ENCODE data around the gene PIGH. TPM values are rescaled to one million over a fixed set of nuclear protein-coding genes. Genes with fewer than 3 reads are reported as not detected.

PIGH gene
- total and polyA plus RNA-seq, 2 of the 13 experiments (the other 11 are each of a cell fraction or from before 2014, with no cell fraction given), result 30.0 to 43.5 TPM

DNA sequence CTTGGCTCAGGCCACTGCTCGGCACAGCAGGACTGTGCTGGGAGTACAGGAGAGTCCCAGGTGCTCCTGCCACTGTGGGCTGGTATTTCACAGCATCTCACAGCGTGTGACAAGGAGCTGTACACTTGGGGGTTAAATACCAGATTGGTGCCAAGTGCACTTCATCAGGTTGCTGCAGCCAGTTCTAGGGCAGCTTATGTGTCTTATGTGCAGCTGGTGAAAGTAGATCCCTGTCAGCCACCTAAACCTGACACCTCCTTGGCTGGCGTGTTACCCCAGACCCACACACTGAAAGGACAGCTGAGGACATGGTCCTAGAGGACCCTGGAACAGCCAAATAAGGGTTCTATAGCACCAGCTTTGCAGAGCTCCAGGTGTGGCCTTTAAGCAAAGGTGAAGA lies 48.1 kb downstream of the PIGH start (continued):
- TF ChIP-seq, protein P1, sequence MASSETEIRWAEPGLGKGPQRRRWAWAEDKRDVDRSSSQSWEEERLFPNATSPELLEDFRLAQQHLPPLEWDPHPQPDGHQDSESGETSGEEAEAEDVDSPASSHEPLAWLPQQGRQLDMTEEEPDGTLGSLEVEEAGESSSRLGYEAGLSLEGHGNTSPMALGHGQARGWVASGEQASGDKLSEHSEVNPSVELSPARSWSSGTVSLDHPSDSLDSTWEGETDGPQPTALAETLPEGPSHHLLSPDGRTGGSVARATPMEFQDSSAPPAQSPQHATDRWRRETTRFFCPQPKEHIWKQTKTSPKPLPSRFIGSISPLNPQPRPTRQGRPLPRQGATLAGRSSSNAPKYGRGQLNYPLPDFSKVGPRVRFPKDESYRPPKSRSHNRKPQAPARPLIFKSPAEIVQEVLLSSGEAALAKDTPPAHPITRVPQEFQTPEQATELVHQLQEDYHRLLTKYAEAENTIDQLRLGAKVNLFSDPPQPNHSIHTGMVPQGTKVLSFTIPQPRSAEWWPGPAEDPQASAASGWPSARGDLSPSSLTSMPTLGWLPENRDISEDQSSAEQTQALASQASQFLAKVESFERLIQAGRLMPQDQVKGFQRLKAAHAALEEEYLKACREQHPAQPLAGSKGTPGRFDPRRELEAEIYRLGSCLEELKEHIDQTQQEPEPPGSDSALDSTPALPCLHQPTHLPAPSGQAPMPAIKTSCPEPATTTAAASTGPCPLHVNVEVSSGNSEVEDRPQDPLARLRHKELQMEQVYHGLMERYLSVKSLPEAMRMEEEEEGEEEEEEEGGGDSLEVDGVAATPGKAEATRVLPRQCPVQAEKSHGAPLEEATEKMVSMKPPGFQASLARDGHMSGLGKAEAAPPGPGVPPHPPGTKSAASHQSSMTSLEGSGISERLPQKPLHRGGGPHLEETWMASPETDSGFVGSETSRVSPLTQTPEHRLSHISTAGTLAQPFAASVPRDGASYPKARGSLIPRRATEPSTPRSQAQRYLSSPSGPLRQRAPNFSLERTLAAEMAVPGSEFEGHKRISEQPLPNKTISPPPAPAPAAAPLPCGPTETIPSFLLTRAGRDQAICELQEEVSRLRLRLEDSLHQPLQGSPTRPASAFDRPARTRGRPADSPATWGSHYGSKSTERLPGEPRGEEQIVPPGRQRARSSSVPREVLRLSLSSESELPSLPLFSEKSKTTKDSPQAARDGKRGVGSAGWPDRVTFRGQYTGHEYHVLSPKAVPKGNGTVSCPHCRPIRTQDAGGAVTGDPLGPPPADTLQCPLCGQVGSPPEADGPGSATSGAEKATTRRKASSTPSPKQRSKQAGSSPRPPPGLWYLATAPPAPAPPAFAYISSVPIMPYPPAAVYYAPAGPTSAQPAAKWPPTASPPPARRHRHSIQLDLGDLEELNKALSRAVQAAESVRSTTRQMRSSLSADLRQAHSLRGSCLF (CRISPR knock-in tag; IDR thresholded peaks at IDR 0.05; ENCODE audit: borderline replicate concordance), result no peak
- no peak for TF ChIP-seq MED13 (CRISPR knock-in tag; IDR thresholded peaks at IDR 0.05)
- no peak for TF ChIP-seq MAFK (conservative IDR thresholded peaks at IDR 0.05 in 1 of 2, IDR thresholded peaks at IDR 0.05 in 1 of 2; ENCODE audit: low read length in 2 of 2)
- TF ChIP-seq, protein P2, sequence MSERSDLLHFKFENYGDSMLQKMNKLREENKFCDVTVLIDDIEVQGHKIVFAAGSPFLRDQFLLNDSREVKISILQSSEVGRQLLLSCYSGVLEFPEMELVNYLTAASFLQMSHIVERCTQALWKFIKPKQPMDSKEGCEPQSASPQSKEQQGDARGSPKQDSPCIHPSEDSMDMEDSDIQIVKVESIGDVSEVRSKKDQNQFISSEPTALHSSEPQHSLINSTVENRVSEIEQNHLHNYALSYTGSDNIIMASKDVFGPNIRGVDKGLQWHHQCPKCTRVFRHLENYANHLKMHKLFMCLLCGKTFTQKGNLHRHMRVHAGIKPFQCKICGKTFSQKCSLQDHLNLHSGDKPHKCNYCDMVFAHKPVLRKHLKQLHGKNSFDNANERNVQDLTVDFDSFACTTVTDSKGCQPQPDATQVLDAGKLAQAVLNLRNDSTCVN (CRISPR knock-in tag; IDR thresholded peaks at IDR 0.05; ENCODE audit: borderline replicate concordance), result no peak

DNA sequence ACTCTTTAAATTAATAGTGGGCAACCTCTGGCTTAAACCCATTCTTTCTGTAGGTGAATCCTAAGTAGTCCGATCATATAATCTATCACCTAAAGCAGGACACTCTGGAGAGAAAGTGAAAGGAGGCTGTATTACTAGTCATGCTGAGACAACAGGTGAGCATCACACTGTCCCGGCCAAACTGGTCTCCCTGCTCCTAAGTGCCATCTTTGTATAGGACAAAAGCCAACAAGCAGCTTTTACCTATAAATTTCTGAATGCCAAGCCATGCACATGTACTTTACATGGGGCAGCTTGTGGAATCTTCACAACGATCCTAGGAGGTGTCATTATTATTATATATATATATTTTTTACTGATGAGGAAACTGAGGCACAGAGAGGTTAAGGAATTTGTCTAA lies 48.9 kb downstream of the PIGH start:
- no TSS peak for BruUV-seq (replicated peaks)
- no peaks in the 10 kb centered on the region for H3K4me1 ChIP-seq (ENCODE audit: insufficient read depth, low read length)
- no peaks in the 10 kb centered on the region for H4K20me1 ChIP-seq (ENCODE audit: insufficient read depth, low read length)
- CTCF ChIA-PET (ENCODE audit: low intra/inter-chr PET ratio, low total read pairs), result no interaction called here
- no peak overlapping the region for H2AFZ ChIP-seq (ENCODE audit: low read length)
- intact Hi-C loops (cut with micrococcal nuclease; ENCODE audit: unreplicated experiment) (no loop called here), in situ Hi-C loops (cut with HindIII; ENCODE audit: extremely low pct_ligation_motif_present, low pct_unique_long_range_greater_than_20kb) (no loop called here)
- no peak overlapping the region for H3K4me3 ChIP-seq (replicated peaks in 1 of 3; ENCODE audit: insufficient read depth in 1 of 3, low read depth in 2 of 3, low read length in 3 of 3)
- H3K27ac ChIP-seq (ENCODE audit: extremely low read length, insufficient read depth, low read length), result no peak overlapping the region
- H3K4me2 ChIP-seq (ENCODE audit: low read depth, low read length), result no peak overlapping the region
- H3K79me2 ChIP-seq (ENCODE audit: insufficient read depth, low read length), result no peaks in the 10 kb centered on the region
- FAIRE-seq (no peak), ATAC-seq (no peak), DNase-seq (ENCODE audit: low spot score) (no peak)
- no peak overlapping the region for H3K9ac ChIP-seq (ENCODE audit: insufficient read depth, low read depth, low read length)
- no peaks in the 10 kb centered on the region for H3K27me3 ChIP-seq (ENCODE audit: control insufficient read depth in 1 of 2, insufficient read depth in 2 of 2, low read length in 2 of 2)
- H3K9me3 ChIP-seq (ENCODE audit: low read length), result no peaks in the 10 kb centered on the region
- WGBS (ENCODE audit: low lambda C conversion rate), result 83% methylated on average over 3 of the region's 3 CpGs
- no peaks in the 10 kb centered on the region; a peak in 1 of 5 replicates for H3K36me3 ChIP-seq (replicated peaks in 1 of 2; ENCODE audit: control insufficient read depth in 1 of 2, insufficient read depth in 2 of 2, low read length in 2 of 2)
- POLR2A ChIA-PET, result no interaction called here
- TF ChIP-seq, protein P3, sequence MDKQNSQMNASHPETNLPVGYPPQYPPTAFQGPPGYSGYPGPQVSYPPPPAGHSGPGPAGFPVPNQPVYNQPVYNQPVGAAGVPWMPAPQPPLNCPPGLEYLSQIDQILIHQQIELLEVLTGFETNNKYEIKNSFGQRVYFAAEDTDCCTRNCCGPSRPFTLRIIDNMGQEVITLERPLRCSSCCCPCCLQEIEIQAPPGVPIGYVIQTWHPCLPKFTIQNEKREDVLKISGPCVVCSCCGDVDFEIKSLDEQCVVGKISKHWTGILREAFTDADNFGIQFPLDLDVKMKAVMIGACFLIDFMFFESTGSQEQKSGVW (CRISPR knock-in tag; IDR thresholded peaks at IDR 0.05; ENCODE audit: borderline replicate concordance), result no peak
- TF ChIP-seq, protein P4, sequence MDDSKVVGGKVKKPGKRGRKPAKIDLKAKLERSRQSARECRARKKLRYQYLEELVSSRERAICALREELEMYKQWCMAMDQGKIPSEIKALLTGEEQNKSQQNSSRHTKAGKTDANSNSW (CRISPR knock-in tag; IDR thresholded peaks at IDR 0.05; ENCODE audit: borderline replicate concordance), result no peak
- TF ChIP-seq XBP1 (CRISPR knock-in tag; IDR thresholded peaks at IDR 0.05) (no peak), ZNF501 (CRISPR knock-in tag; IDR thresholded peaks at IDR 0.05) (no peak), KDM3A (CRISPR knock-in tag; IDR thresholded peaks at IDR 0.05; ENCODE audit: low read depth) (no peak), SKI (IDR thresholded peaks at IDR 0.05; ENCODE audit: partially characterized antibody) (no peak), TBL1XR1 (IDR thresholded peaks at IDR 0.05; ENCODE audit: borderline replicate concordance, low read length, partially characterized antibody) (no peak), SMYD3 (CRISPR knock-in tag; IDR thresholded peaks at IDR 0.05) (no peak), ZMYM2 (CRISPR knock-in tag; IDR thresholded peaks at IDR 0.05) (no peak), SMARCC2 (IDR thresholded peaks at IDR 0.05) (no peak), KLF11 (CRISPR knock-in tag; IDR thresholded peaks at IDR 0.05) (no peak), ONECUT2 (CRISPR knock-in tag; IDR thresholded peaks at IDR 0.05) (no peak), ZBTB42 (CRISPR knock-in tag; IDR thresholded peaks at IDR 0.05) (no peak)
- TF ChIP-seq, protein P5, sequence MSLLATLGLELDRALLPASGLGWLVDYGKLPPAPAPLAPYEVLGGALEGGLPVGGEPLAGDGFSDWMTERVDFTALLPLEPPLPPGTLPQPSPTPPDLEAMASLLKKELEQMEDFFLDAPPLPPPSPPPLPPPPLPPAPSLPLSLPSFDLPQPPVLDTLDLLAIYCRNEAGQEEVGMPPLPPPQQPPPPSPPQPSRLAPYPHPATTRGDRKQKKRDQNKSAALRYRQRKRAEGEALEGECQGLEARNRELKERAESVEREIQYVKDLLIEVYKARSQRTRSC (CRISPR knock-in tag; IDR thresholded peaks at IDR 0.05; ENCODE audit: low read depth), result no peak

All from HepG2 (cell line).